GM12878 (cell line): Measurements from ENCODE around the gene AXDND1. TPM values are rescaled to one million over a fixed set of nuclear protein-coding genes. Genes with fewer than 3 reads are reported as not detected.

Experiments used
- ATAC-seq: fragments of 200-7000 bp; cut with Tn5 transposase; 3 replicates; pipeline ENCODE4 v1.9.1; 2020; ENCODE audit warnings: mild to moderate bottlenecking, moderate library complexity
- BruUV-seq: library from RNA; stranded (reverse); fragments of 400-500 nt; replicated peaks from 2 replicates; lab custom pipeline; 2021; lab: Mats Ljungman, UMichigan
- CTCF ChIA-PET: fragments of 300-600 bp; sonication (Branson Sonifier 250); formaldehyde crosslinking; extraction: SDS; loops from one replicate; lab custom pipeline; 2021; ENCODE audit warnings: inconsistent platforms; lab: Yijun Ruan, JAX
- POLR2A ChIA-PET: fragments of 350-600 bp; formaldehyde crosslinking; extraction: SDS; loops from one replicate; lab custom pipeline; 2021; ENCODE audit warnings: inconsistent platforms; lab: Charles Lee
- RAD21 ChIA-PET: fragments of 300-600 bp; sonication (Branson Sonifier 250); formaldehyde crosslinking; loops from one replicate; lab custom pipeline; 2023; ENCODE audit warnings: antibody characterized with exemption; ENCODE audit not compliant: unreplicated experiment; lab: Charles Lee
- SMC1A ChIA-PET: fragments of 300-600 bp; sonication (Branson Sonifier 250); formaldehyde crosslinking; loops from one replicate; lab custom pipeline; 2023; ENCODE audit not compliant: unreplicated experiment, uncharacterized antibody; lab: Charles Lee
- DNase-seq: peaks from one replicate; pipeline ENCODE4 v3.0.0-alpha.2; 2011; ENCODE audit warnings: low read depth, low spot score
- FAIRE-seq: peaks from 3 replicates; lab custom pipeline; 2011; peaks lifted over from hg19 to GRCh38; lab: Jason Lieb, UNC
- H2AFZ ChIP-seq: 2 replicates; pipeline ENCODE4 v1.6.0; 2011; ENCODE audit warnings: low read depth, low read length, control low read depth; ENCODE audit not compliant: control insufficient read depth
- H3K27ac ChIP-seq: 2 replicates; pipeline ENCODE4 v1.5.1; 2011; ENCODE audit warnings: control low read depth; ENCODE audit not compliant: control insufficient read depth, insufficient read depth
- H3K27me3 ChIP-seq, 2 experiments: replicated peaks in 1 of 2; 2 replicates each; pipeline versions ENCODE4 v1.6.0 to v1.6.1; 2011; ENCODE audit warnings: low read length in 1 of 2; ENCODE audit not compliant: control insufficient read depth in 2 of 2, insufficient read depth in 2 of 2
- H3K36me3 ChIP-seq, 2 experiments: 2 replicates each; pipeline ENCODE4 v1.5.1; 2011; ENCODE audit warnings: low read length in 1 of 2; ENCODE audit not compliant: control insufficient read depth in 2 of 2, insufficient read depth in 2 of 2
- H3K4me1 ChIP-seq: 2 replicates; pipeline ENCODE4 v1.6.1; 2011; ENCODE audit warnings: mild to moderate bottlenecking, low read length, moderate library complexity, mixed read lengths; ENCODE audit not compliant: control insufficient read depth, insufficient read depth
- H3K4me2 ChIP-seq: 2 replicates; pipeline ENCODE4 v1.6.0; 2011; ENCODE audit warnings: control low read depth; ENCODE audit not compliant: control insufficient read depth, insufficient read depth
- H3K4me3 ChIP-seq: fragments of 200-600 bp; sonication (generic); 2 replicates; pipeline ENCODE4 v1.5.1; 2016
- H3K79me2 ChIP-seq: 2 replicates; pipeline ENCODE4 v1.6.0; 2011; ENCODE audit warnings: low read length; ENCODE audit not compliant: control insufficient read depth, insufficient read depth
- H3K9ac ChIP-seq: 2 replicates; pipeline ENCODE4 v1.8.0; 2011; ENCODE audit warnings: low read length, control low read depth, mixed read lengths; ENCODE audit not compliant: control insufficient read depth, insufficient read depth
- H3K9me3 ChIP-seq: replicated peaks from 3 replicates; pipeline ENCODE4 v1.5.1; 2011; ENCODE audit warnings: mild to moderate bottlenecking, low read length; ENCODE audit not compliant: control insufficient read depth, insufficient read depth
- H4K20me1 ChIP-seq: 2 replicates; pipeline ENCODE4 v1.6.0; 2011; ENCODE audit not compliant: control insufficient read depth, insufficient read depth
- BRCA1 ChIP-seq: IDR thresholded peaks from 2 replicates; pipeline ENCODE4 v1.6.1; 2011; ENCODE audit warnings: low read depth, low read length, improper control_type of control experiment
- CREM ChIP-seq: IDR thresholded peaks from 2 replicates; pipeline ENCODE4 v1.6.1; 2014; ENCODE audit warnings: antibody characterized with exemption, low read depth
- EZH2 ChIP-seq: IDR thresholded peaks from 2 replicates; pipeline ENCODE4 v1.6.1; 2012; ENCODE audit warnings: low read depth, mild to moderate bottlenecking, control low read depth, inconsistent platforms, low read length, borderline replicate concordance; ENCODE audit not compliant: control insufficient read depth
- MEF2A ChIP-seq: IDR thresholded peaks from 2 replicates; pipeline ENCODE4 v1.6.1; 2011; ENCODE audit warnings: low read depth, mild to moderate bottlenecking, low read length, moderate library complexity; ENCODE audit not compliant: insufficient read depth
- NR2C1 ChIP-seq: fragments of 450-650 bp; IDR thresholded peaks from 2 replicates; pipeline ENCODE4 v1.6.1; 2017; ENCODE audit warnings: antibody characterized with exemption, mild to moderate bottlenecking, moderate library complexity
- PML ChIP-seq: IDR thresholded peaks from 2 replicates; pipeline ENCODE4 v1.6.1; 2012; ENCODE audit warnings: low read length, inconsistent platforms
- POLR2AphosphoS2 ChIP-seq: IDR thresholded peaks from 2 replicates; pipeline ENCODE4 v1.6.1; 2011; ENCODE audit warnings: low read depth, mild to moderate bottlenecking, low read length, improper control_type of control experiment, moderate library complexity
- RELA ChIP-seq: fragments of 450-650 bp; IDR thresholded peaks from 2 replicates; pipeline ENCODE4 v1.8.0; 2014; ENCODE audit warnings: borderline replicate concordance; ENCODE audit not compliant: partially characterized antibody
- SP1 ChIP-seq: IDR thresholded peaks from one replicate; pipeline ENCODE4 v1.6.1; 2011; ENCODE audit warnings: low read depth, low read length
- SRF ChIP-seq, 2 experiments: IDR thresholded peaks; 2 replicates each; pipeline ENCODE4 v1.6.1; 2011; ENCODE audit warnings: low read depth in 2 of 2, low read length in 2 of 2, mild to moderate bottlenecking in 1 of 2, moderate library complexity in 1 of 2
- YBX1 ChIP-seq: fragments of 450-650 bp; IDR thresholded peaks from 2 replicates; pipeline ENCODE4 v1.6.1; 2016; ENCODE audit warnings: antibody characterized with exemption
- YY1 ChIP-seq: IDR thresholded peaks from 2 replicates; pipeline ENCODE4 v1.6.1; 2011; ENCODE audit warnings: low read depth, mild to moderate bottlenecking, low read length
- WGBS: methylation state at CpG from one replicate; pipeline ENCODE4 v1.1.6; 2016; ENCODE audit warnings: low lambda C conversion rate; ENCODE audit not compliant: insufficient replicate concordance, insufficient coverage; ENCODE audit errors: missing lambda C conversion rate; 5-methylcytosine and 5-hydroxymethylcytosine counted together
- in situ Hi-C: fragments of 300-500 bp; cut with MboI; formaldehyde crosslinking; loops from 9 replicates; pipeline ENCODE4 v1.14.3; 2018; ENCODE audit warnings: mixed read lengths
- intact Hi-C: fragments of 100-400 bp; cut with micrococcal nuclease; formaldehyde crosslinking; loops from one replicate; pipeline ENCODE4 v1.14.2; 2022; ENCODE audit not compliant: unreplicated experiment
- polyA plus RNA-seq, 11 experiments: library from polyadenylated mRNA; depleted of rRNA in 4 of 11; unstranded in 6 of 11; stranded (reverse) in 5 of 11; fragments of >200 nt; fragmentation: Nextera tagmentation in 4 of 11; fragmentation: Illumina TruSeq in 1 of 11; extraction: Ambion mirVana in 4 of 11; extraction: Trizol in 1 of 11; gene quantifications; 1 replicate in 1 of 11; 2 replicates in 10 of 11; pipeline versions ENCODE4 v1.2.1 to v1.2.3, GENCODE V29; 2011 to 2016; ENCODE audit warnings: inconsistent platforms in 2 of 11, missing spikeins in 2 of 11, low read depth in 1 of 11
- total RNA-seq, 4 experiments: library from RNA; depleted of rRNA in 3 of 4; stranded (reverse); fragments of >200 nt in 3 of 4; fragmentation: Illumina TruSeq in 1 of 4; extraction: Trizol in 1 of 4; gene quantifications; 2 replicates each; pipeline versions ENCODE4 v1.2.1 to v1.2.3, GENCODE V29; 2013 to 2021
- TF ChIP-seq, protein P1 (sequence below): fragments of 450-650 bp; IDR thresholded peaks from 2 replicates; pipeline ENCODE4 v1.6.1; 2017; ENCODE audit warnings: mild to moderate bottlenecking, low read depth, inconsistent platforms; ENCODE audit not compliant: poor library complexity, severe bottlenecking
- TF ChIP-seq, protein P2 (sequence below): IDR thresholded peaks from 2 replicates; pipeline ENCODE4 v1.6.1; 2012; ENCODE audit warnings: mild to moderate bottlenecking, low read depth, low read length

The AXDND1 gene
- total and polyA plus RNA-seq, 10 of the 15 experiments (the other 5 are each of a cell fraction or from before 2014, with no cell fraction given): 0.12 to 0.84 (median 0.42) TPM

DNA sequence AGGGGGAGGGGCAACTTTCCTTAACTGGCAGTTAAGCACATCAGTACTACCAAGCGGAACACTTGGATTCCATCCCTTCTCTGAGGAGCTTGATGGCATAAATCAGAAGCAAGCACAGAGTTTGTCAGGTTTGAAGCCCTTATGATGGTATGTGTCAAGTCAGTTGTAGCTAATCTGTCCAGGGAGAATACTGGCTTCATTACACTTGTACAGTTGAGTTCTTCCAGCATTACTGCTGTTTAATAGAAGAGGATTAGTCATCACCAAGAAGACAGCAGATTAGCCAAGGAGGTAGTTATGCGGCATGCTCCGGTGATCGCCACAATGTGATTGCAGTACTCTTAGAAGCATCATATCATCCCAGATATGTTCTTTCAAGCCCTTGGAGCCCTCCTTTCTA, 223.7 kb downstream of the AXDND1 start:
- in situ Hi-C loops: no loop called here
- no TSS peak for BruUV-seq
- H3K79me2 ChIP-seq: no peaks in the 10 kb centered on the region
- H4K20me1 ChIP-seq: no peaks in the 10 kb centered on the region
- ChIA-PET SMC1A (no interaction called here), RAD21 (no interaction called here), CTCF (no interaction called here), POLR2A (no interaction called here)
- TF ChIP-seq YBX1: no peak
- no peak for TF ChIP-seq PML
- no peak for TF ChIP-seq EZH2
- TF ChIP-seq CREM: no peak
- no peak for TF ChIP-seq YY1
- no peak for TF ChIP-seq RELA
- ATAC-seq: no peak
- H3K9ac ChIP-seq: no peak overlapping the region
- WGBS: 85% methylated on average over 4 of the region's 4 CpGs
- no peak overlapping the region for H3K27ac ChIP-seq
- FAIRE-seq: no peak
- intact Hi-C loops: no loop called here
- DNase-seq: no peak
- H2AFZ ChIP-seq: no peak overlapping the region
- no peak overlapping the region for H3K4me3 ChIP-seq
- H3K4me2 ChIP-seq: no peak overlapping the region
- H3K27me3 ChIP-seq: peaks cover 0 to 4% of the 10 kb centered on the region in 2 experiments; a peak in 2 of 4 replicates
- no peaks in the 10 kb centered on the region for H3K36me3 ChIP-seq
- no peaks in the 10 kb centered on the region for H3K9me3 ChIP-seq
- H3K4me1 ChIP-seq: no peaks in the 10 kb centered on the region

DNA sequence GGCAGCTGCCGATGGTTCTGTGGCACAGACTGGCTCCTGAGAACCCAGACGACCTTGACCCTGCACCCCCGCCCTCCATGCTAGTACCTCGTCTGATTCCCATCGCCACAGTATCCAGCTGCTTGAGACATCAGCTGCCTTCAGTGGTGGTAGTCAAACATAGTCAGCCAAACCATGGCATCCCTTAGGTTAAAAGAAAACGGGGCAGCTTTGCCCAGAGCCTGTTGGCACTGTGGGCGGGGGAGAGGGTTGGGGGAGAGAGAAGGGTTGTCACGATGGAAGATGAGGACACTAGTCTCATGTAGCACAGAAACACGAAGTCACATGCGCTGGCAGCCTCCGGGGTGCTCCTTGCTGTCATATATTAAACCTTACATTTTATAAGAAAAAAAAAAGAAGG, 224.9 kb downstream of the AXDND1 start:
- POLR2A ChIA-PET: no interaction called here
- Histone ChIP-seq H3K4me1 (no peaks in the 10 kb centered on the region), H3K4me3 (no peak overlapping the region), H3K4me2 (no peak overlapping the region), H3K27me3 (peaks cover 0 to 4% of the 10 kb centered on the region in 2 experiments; a peak in 2 of 4 replicates), H3K36me3 (no peaks in the 10 kb centered on the region), H3K9ac (no peak overlapping the region), H4K20me1 (no peaks in the 10 kb centered on the region), H2AFZ (no peak overlapping the region), H3K9me3 (no peaks in the 10 kb centered on the region), H3K79me2 (no peaks in the 10 kb centered on the region), H3K27ac (no peak overlapping the region)
- intact Hi-C loops (no loop called here), in situ Hi-C loops (no loop called here)
- CTCF ChIA-PET: no interaction called here
- SMC1A ChIA-PET: no interaction called here
- 31% methylated on average over 11 of the region's 11 CpGs for WGBS
- FAIRE-seq (no peak), ATAC-seq (no peak), DNase-seq (no peak)
- BruUV-seq: no TSS peak
- RAD21 ChIA-PET: no interaction called here
- TF ChIP-seq, protein P1, sequence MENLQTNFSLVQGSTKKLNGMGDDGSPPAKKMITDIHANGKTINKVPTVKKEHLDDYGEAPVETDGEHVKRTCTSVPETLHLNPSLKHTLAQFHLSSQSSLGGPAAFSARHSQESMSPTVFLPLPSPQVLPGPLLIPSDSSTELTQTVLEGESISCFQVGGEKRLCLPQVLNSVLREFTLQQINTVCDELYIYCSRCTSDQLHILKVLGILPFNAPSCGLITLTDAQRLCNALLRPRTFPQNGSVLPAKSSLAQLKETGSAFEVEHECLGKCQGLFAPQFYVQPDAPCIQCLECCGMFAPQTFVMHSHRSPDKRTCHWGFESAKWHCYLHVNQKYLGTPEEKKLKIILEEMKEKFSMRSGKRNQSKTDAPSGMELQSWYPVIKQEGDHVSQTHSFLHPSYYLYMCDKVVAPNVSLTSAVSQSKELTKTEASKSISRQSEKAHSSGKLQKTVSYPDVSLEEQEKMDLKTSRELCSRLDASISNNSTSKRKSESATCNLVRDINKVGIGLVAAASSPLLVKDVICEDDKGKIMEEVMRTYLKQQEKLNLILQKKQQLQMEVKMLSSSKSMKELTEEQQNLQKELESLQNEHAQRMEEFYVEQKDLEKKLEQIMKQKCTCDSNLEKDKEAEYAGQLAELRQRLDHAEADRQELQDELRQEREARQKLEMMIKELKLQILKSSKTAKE: no peak
- no peak for TF ChIP-seq SRF (IDR thresholded peaks at IDR 0.05; ENCODE audit: low read depth in 2 of 2, low read length in 2 of 2)
- TF ChIP-seq BRCA1: no peak
- no peak for TF ChIP-seq SP1
- no peak for TF ChIP-seq MEF2A
- TF ChIP-seq NR2C1: no peak
- no peak for TF ChIP-seq YBX1
- TF ChIP-seq, protein P2, sequence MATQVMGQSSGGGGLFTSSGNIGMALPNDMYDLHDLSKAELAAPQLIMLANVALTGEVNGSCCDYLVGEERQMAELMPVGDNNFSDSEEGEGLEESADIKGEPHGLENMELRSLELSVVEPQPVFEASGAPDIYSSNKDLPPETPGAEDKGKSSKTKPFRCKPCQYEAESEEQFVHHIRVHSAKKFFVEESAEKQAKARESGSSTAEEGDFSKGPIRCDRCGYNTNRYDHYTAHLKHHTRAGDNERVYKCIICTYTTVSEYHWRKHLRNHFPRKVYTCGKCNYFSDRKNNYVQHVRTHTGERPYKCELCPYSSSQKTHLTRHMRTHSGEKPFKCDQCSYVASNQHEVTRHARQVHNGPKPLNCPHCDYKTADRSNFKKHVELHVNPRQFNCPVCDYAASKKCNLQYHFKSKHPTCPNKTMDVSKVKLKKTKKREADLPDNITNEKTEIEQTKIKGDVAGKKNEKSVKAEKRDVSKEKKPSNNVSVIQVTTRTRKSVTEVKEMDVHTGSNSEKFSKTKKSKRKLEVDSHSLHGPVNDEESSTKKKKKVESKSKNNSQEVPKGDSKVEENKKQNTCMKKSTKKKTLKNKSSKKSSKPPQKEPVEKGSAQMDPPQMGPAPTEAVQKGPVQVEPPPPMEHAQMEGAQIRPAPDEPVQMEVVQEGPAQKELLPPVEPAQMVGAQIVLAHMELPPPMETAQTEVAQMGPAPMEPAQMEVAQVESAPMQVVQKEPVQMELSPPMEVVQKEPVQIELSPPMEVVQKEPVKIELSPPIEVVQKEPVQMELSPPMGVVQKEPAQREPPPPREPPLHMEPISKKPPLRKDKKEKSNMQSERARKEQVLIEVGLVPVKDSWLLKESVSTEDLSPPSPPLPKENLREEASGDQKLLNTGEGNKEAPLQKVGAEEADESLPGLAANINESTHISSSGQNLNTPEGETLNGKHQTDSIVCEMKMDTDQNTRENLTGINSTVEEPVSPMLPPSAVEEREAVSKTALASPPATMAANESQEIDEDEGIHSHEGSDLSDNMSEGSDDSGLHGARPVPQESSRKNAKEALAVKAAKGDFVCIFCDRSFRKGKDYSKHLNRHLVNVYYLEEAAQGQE: no peak
- TF ChIP-seq POLR2AphosphoS2: no peak
